ENCODE results near the gene DBNL. TPM values are rescaled to one million over a fixed set of nuclear protein-coding genes. Genes with fewer than 3 reads are reported as not detected.

DBNL gene
- total RNA-seq, 1 donor from 2014 or later: 200 TPM

DNA sequence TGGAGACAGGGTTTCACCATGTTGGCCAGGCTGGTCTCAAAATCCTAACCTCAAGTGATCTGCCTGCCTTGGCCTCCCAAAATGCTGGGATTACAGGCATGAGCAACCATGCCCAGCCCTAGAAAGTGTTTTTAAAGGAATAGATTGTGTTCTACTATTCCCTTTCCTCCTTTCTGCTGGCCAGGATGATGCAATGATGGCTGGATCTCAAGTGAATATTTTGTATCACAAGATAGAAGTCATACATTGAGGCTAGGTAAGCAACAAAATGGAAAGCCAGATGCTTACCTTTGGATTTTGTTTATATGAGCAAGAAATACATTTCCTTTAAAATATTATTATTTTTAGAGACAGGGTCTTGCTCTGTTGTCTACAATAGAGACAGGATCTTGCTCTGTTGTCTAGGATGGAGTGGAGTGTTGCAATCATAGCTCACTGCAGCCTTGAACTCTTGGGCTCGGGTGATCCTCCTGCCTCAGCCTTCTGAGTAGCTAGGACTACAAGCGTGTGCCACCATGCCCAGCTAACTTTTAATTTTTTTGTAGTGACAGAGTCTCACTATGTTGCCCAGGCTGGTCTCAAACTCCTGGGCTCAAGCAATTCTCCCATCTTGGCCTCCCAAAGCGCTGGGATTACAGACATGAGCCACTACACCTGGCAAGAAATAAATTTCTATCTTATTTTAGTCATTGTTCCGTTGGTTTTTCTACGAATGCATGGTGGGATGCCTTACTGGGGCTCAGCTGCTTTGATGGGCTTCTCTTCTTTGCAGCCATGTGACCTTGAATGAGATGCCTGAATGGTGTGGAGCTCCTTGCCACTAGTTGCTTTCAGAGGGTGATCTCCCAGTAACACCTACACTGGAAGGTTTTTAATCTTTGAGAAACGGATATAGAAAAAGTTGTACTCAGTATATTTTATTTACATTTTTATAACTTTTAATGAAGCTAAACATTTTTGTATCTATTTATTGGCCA lies 53.9 kb downstream of the DBNL start:
- DNase-seq (ENCODE audit: low read depth, low spot score): no peak

DNA sequence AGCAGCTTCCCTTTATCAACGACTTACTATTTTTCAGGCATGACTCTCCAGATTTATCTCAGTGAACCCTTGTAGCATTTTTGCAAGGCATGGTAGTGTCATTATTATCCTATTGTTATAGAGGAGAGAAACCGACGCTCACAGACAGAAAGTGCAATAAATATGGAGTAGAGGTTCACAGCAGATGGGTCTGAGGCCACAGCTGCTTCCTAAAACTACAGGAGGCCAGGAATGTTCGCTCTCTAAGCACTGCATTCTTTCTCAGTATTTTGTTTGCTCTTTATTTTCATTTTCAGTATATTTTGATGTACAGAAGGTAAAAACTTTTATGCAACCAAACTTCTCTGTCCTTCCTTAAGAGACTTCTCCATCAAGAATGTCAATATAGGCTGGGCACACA lies 55.2 kb downstream of the DBNL start:
- DNase-seq (ENCODE audit: low read depth, low spot score): no peak

DNA sequence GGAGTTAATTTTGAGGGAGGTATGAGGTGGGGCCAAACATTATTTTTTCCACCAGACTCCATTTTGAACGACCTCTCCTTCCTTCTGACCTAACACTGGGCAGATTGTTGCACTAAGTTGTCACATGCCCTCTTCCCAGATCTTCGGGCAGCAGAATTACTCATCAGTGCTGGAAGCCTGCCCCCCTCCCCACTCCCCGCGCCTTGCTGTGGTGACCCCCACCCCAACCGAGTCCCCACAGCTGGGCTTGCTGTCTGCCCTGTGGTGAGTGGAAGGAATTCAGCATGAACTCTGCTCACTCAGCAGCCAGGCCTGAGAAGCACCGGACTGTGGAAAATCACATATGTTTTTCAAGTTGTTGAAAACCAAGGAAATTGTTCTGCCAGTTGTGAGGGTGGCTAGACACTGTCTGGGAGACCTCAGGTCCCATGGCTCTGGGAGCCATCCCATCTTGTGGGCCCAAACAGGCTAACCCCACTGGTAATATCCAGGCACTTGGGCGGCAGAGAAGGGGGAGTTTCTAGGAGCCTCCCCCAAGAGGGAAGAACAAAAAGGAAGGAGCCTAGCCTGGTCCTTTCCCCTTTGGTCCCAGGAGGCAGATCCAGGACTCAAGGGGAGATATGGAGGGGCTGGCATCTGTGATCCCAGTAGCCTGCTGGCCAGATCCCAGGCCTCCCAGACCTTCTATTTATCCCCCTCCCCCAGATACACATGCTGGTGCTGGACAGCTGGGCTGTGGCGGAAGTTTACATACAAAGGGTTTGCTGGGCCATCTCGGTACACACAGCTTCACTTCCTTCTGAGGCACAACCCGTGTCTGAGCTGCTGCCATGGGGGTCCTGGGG lies 56.2 kb downstream of the DBNL start:
- DNase-seq (ENCODE audit: low read depth, low spot score): no peak

DNA sequence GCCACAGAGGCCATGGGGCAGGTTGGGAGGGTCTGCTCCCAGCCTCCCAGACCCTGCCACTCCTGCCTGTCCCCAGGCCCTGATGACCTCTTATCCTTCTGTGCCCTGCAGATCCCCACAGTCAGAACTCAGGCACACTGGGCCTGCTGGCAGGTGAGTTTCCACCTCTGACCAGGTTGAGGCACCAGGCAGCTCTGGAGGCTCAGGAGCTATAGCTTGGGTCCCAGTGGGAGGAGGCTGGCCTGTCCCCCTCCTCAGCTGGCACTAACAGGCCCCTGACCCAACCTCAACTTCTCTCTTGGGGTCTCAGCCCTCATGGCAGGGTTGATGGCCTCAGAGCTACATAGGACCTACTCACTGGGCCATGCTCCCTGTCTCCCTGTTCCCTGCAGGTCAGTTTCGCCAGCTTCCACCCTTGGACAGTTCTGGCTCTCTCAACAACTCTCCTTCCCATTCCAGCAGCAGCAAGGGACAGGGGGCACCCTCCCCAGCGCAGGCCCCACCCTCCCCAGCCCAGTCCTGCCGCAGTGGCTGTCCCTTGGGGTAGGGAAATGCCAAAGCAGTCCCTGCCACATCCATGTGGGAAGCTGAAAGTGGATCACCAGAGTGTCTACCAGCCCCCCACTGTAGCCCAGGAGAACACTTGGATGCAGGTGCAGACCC lies 56.9 kb downstream of the DBNL start:
- no peak for DNase-seq (ENCODE audit: low read depth, low spot score)

DNA sequence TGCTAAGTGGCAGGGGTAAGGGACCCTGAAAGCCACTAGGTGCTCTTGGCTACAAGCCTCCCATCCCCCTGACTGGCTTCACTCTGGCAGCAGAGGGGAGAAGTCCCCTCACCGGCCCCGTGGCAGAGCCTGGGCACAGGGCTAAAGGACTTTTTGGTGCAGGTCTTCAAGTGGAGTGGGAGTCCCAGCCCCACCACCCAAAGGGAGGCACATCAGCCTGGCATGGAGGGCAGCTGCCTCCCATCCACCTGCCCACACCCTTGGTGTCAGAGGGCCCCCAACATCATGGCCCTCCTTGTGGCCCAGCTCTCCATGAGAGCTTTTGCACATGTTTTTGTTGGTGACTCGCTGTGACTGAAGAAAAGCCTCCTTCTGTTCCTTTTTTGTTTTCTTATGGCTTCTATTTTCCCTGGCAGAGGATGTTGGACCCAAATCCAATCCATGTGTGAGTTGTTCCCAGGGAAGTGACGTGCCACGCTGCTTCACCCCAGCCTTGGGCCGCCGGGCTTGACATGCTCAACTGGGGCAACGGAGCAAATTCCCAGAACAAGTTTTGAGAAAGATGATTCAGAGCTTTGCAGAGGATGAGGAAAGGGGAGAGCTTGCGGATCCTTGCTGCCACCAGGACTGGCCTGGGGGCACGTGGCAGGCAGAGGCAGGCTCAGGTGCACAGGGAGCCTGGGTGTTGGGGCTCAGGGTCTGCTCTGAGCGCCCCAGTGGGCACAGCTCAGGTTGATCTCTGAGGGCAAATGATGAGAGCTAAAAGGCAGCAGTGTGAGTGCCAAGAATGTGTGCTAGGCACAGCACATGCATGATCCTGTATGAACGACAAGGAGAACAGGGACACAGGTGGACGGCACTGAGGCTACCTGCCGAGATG lies 57.7 kb downstream of the DBNL start:
- DNase-seq (ENCODE audit: low read depth, low spot score): no peak

DNA sequence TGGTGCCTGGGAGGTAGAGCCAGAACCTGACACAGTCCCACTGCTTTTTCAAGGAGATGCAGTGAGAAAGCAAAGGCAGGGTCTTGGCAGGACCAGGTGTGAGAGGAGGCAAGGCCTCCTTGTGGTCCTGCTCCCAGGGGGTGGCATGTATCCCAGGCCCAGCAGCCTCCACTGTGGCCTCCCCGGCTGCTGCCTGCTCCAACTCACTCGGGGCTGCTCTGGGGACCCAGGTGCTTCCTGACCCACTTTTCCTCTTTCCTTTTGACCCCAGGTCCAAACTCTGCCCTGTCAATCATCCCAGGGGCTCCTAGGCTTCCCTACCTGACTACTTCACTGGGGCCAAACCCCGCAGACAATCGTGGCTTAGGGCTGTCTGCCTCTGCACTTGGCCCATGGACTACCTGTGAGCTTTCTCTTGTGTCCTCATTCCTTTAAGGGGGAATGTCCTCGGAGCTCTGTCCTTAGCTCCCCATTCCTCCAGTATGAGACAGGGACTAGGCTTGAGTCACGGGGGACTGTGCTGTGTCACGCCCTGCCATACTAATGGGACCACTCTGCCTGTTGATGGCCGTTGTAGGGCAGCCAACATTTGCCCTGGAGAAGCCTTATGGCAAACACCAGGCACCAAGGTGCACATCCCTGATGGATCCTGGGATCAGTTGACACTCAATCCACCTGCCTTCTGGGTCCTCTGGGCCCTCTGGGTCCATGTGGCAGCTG lies 58.5 kb downstream of the DBNL start:
- DNase-seq (ENCODE audit: low read depth, low spot score): no peak

DNA sequence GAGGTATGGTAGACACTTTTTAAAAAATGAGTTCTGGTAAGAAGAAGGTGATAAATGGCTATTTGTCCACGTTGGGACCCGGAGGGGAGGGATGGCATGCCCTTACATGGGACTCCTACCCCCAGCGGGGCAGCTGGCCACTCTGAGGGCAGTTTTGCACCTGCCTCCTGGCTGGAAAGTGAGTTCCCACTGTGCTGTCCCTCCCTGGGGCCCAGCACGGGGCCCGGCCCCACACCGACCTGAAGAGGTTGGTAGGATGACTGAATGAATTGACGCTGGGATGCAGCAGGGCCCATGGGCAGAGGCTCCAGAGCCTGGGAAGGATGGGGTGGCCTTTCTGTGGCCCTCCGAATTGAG lies 59.0 kb downstream of the DBNL start:
- DNase-seq (ENCODE audit: low read depth, low spot score): no peak

DNA sequence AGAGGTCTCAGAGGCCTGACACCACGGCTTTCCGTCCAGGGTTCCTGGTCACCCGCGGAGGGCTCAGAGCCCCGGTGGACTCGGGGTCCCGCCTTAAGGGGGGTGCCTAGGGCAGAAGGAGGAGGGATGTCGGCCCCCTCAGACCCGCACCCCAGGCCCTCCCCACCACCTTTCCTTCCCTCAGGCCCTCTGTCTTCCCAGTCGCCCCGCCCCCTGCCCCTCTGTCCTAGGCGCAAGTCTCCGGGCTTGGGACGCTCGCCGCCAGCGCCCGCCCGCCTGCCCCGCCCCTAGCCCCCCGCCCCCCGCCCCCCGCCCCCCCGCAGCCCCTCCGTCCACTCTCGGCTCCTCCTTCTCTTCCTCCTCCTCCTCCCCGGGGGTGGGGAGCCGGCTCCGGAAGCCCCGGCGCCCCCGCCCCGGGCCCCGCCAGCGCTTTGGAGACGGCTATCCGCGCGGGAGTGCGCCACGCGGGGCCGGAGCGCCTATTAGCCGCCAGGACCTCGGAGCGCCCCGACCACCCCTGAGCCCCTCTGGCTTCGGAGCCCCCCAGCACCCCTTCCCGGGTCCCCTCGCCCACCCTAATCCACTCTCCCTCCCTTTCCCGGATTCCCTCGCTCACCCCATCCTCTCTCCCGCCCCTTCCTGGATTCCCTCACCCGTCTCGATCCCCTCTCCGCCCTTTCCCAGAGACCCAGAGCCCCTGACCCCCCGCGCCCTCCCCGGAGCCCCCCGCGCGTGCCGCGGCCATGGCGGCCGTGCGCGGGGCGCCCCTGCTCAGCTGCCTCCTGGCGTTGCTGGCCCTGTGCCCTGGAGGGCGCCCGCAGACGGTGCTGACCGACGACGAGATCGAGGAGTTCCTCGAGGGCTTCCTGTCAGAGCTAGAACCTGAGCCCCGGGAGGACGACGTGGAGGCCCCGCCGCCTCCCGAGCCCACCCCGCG lies 59.7 kb downstream of the DBNL start, which contains the start of gene AEBP1:
Gene AEBP1 (plus strand): TSS at position 423 of the 937 bp plus-strand sequence. CDS start 321 bp downstream, at position 744.
- DNase-seq (ENCODE audit: low read depth, low spot score): no peak

DNA sequence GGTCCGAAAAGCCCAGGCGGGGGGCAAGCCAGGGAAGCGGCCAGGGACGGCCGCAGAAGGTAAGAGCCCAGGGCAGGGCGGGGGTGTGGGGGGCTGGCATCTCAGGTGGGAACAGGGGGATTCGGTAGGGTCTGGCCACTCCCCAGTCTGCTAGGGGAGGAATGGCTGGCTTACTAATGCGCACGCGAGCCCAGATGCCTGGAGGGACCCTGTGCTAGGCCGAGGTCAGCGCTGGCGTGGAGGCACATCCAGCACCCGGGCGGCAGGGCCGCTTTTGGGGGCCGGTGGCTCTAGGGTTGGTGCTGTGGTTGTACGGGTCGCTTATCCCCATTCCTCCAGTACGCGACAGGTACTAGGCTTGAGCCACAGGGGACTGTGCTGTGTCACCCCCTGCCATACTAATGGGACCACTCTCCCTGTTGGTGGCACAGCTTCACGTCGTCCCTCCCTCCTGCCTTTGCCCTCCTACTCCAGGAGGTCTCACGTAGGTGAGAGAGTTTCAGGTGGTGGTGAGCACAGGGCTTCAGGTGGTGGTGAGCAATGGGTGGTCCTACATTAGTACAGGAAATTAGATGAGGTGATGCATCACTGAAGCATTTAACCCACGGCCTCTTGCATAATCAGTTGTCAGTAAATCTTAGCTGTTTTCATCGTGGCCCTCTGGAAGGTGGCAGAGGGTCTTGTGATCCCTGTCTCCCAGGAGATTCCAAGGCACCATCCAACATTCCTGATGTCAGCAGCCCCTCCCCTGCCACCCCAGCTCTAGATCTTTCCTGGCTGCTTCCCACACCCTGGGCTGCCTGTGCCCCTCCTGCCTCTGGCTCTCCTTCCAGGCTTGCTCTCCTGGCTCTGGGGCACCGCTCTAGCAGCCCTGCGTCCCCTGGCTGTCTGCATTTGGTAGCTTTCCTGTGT lies 60.6 kb downstream of the DBNL start:
- DNase-seq (ENCODE audit: low read depth, low spot score): no peak

DNA sequence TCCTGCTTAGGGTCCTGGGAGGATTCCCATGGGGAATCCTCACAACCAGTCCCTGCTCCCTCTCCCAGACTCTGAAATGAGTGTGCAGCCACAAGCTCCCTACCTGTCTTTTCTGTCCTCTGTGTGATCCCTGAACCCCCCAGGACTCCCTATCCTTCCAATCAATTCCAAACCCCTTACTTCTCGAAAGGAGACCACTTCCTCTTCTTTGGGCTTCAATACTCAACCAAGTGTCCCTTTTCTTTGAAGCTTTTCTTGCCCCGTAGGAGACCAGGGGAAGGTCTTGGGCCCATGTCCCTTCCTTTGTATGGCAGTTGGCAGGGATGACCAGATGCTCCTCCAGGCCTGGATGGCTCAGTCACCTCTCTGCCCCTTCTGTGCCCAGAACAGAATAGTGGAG lies 61.3 kb downstream of the DBNL start:
- DNase-seq (ENCODE audit: low read depth, low spot score): no peak

DNA sequence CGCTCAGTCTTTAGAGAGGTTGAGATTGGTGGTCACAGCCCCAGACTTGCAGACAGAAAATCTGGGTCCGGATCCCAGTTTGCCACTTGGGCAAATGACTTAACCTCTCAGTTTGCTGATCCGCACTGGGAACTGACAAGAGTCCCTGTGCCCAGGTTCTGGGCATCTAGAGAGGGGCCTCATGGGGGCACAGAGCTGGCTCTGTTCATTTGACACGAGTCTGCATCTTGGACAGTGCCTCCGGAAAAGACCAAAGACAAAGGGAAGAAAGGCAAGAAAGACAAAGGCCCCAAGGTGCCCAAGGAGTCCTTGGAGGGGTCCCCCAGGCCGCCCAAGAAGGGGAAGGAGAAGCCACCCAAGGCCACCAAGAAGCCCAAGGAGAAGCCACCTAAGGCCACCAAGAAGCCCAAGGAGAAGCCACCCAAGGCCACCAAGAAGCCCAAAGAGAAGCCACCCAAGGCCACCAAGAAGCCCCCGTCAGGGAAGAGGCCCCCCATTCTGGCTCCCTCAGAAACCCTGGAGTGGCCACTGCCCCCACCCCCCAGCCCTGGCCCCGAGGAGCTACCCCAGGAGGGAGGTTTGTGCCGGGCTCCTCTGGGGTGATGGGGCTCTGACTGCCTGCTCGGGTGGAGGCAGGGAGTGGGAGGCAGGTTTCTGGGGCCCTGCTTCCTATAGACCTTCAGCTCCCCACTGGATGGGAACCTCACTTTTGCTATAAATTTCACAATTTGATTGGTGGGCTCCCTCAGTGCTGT lies 62.0 kb downstream of the DBNL start:
- DNase-seq (ENCODE audit: low read depth, low spot score): no peak

DNA sequence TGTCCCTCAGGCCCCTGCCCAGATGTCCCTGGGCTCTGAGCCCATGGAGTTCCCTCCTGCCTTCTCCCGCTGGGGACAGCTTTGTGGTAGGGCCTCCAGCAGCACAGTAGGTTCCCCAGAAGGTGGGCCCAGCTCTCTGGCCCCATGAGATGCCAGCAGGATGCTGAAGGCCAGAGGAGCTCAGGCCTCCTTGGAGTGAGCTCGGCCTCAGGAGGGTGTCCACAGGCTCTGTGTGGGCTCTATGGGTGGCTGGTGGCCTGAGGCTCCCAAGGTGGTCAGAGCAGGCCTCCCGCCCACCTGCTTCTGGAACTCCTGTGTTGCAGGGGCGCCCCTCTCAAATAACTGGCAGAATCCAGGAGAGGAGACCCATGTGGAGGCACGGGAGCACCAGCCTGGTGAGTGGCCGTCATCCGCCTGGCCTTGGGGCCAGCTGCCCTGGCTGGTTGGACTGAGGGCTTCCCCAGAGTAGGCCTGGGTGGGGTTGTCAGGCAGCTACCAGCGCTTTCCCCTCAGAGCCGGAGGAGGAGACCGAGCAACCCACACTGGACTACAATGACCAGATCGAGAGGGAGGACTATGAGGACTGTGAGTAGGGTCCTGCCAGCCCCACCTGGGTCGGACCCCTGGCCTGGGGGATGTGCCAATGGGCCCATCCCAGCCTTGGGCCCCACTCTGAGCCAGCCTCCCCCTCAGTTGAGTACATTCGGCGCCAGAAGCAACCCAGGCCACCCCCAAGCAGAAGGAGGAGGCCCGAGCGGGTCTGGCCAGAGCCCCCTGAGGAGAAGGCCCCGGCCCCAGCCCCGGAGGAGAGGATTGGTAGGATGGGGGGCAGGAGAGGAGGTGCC lies 62.8 kb downstream of the DBNL start:
- no peak for DNase-seq (ENCODE audit: low read depth, low spot score)

DNA sequence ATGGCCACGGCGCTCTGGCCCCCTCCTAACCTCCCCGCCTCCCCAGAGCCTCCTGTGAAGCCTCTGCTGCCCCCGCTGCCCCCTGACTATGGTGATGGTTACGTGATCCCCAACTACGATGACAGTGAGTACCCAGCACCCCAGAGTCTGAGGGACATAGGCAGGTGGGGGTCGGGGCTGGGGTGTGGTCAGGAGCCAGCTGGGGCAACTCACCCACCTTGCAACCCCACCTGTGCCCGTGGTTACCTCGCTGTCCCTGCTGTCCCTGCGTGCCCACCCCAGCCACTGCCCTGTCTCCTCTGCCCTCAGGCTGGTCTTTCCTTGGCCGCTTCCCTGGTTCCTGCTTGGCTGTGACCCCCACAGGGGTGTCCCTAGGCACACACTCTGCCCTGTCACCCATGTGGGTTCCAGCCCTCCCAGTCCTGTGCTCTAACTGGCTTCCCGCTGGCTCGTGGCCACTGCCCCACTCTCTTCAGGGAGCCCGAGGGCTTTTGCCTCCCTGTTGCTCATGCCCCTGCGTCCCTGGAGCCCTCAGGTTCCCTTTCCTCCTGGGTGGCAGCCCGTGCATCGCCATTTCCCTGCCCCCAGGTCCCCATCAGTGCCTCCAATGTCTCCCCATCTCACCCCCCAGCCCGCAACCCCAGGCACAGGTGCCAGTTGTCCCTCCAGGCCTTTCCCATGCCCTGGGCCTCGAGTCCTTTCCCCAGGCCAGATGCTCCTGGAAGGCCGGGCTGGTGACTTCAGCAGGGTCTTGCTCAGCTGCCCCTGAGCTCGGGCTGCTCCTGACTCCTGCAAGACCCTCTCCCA lies 63.7 kb downstream of the DBNL start:
- no peak for DNase-seq (ENCODE audit: low read depth, low spot score)

DNA sequence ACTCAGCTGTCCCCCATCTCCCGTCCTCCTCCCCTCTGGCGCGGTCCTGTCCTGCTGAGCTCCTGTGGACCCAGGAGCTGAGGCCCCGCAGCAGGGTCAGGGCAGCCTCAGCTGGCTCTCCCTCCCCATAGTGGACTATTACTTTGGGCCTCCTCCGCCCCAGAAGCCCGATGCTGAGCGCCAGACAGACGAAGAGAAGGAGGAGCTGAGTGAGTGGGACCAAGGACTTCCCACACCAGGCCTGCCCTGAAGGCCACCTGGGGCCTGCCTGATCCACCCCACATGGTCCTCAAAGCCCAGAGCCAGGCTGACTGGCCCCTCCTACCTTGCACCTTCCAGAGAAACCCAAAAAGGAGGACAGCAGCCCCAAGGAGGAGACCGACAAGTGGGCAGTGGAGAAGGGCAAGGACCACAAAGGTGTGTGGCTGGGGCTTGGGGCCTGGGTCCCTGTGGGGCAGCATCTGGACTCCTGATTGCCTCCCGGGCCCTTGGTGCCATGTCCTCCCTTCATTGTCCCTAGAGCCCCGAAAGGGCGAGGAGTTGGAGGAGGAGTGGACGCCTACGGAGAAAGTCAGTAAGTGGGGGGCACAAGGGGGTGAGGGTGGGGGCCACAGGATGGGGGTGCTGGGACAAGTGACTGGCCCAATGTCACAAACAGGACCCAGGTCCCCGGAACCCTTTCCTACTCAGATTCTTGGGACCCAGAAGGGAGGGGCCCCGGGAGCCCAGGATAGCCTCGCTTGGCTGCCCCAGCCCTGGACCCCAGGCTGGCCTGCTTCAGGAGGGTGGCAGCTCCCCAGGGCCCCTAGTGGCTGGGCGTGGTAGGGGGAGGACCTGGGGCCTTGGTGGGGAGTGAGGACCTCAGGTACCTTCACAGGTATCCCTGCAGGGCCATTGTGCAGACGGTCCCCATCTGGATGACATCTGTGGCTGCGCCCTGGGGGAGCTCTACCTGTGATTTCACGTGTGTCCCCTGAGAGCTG lies 64.6 kb downstream of the DBNL start:
- DNase-seq (ENCODE audit: low read depth, low spot score): no peak

Data from pulmonary artery endothelial cell (primary cell).